GM12878 (cell line): ENCODE data around the gene HSD17B12. TPM values are rescaled to one million over a fixed set of nuclear protein-coding genes. Genes with fewer than 3 reads are reported as not detected.
A peak's percentile ranks its signal among the peaks of the same experiment; 100 is the strongest.

ENCODE experiments used
- CHD2 ChIP-seq: IDR thresholded peaks from 2 replicates; pipeline ENCODE4 v1.6.1; 2011; ENCODE audit warnings: low read depth, low read length, improper control_type of control experiment, borderline replicate concordance
- GABPA ChIP-seq: IDR thresholded peaks from 2 replicates; pipeline ENCODE4 v1.6.1; 2014; ENCODE audit warnings: antibody characterized with exemption, low read depth, mild to moderate bottlenecking, inconsistent platforms
- HDAC6 ChIP-seq: fragments of 200-600 bp; sonication (generic); IDR thresholded peaks from one replicate; pipeline ENCODE4 v1.8.0; 2017; ENCODE audit warnings: antibody characterized with exemption; ENCODE audit not compliant: unreplicated experiment
- HDGF ChIP-seq: fragments of 450-650 bp; IDR thresholded peaks from 2 replicates; pipeline ENCODE4 v1.6.1; 2016; ENCODE audit warnings: antibody characterized with exemption
- IRF4 ChIP-seq: IDR thresholded peaks from 2 replicates; pipeline ENCODE4 v1.6.1; 2011; ENCODE audit warnings: low read depth, low read length
- MYC ChIP-seq: IDR thresholded peaks from 2 replicates; pipeline ENCODE4 v1.6.1; 2011; ENCODE audit warnings: mild to moderate bottlenecking, low read length, moderate library complexity, inconsistent platforms; ENCODE audit not compliant: insufficient read depth, insufficient replicate concordance, insufficient read length, severe bottlenecking
- NFXL1 ChIP-seq: fragments of 450-650 bp; IDR thresholded peaks from 2 replicates; pipeline ENCODE4 v1.6.1; 2017; ENCODE audit warnings: antibody characterized with exemption, mild to moderate bottlenecking, borderline replicate concordance
- NR2F1 ChIP-seq: fragments of 450-650 bp; conservative IDR thresholded peaks from 2 replicates; pipeline ENCODE4 v1.6.1; 2017; ENCODE audit warnings: mild to moderate bottlenecking
- POU2F2 ChIP-seq: IDR thresholded peaks from 3 replicates; pipeline ENCODE4 v1.6.1; 2011; ENCODE audit warnings: low read depth, mild to moderate bottlenecking, low read length, borderline replicate concordance
- polyA plus RNA-seq, 11 experiments: library from polyadenylated mRNA; depleted of rRNA in 4 of 11; unstranded in 6 of 11; stranded (reverse) in 5 of 11; fragments of >200 nt; fragmentation: Nextera tagmentation in 4 of 11; fragmentation: Illumina TruSeq in 1 of 11; extraction: Ambion mirVana in 4 of 11; extraction: Trizol in 1 of 11; gene quantifications; 1 replicate in 1 of 11; 2 replicates in 10 of 11; pipeline versions ENCODE4 v1.2.1 to v1.2.3, GENCODE V29; 2011 to 2016; ENCODE audit warnings: inconsistent platforms in 2 of 11, missing spikeins in 2 of 11, low read depth in 1 of 11
- total RNA-seq, 4 experiments: library from RNA; depleted of rRNA in 3 of 4; stranded (reverse); fragments of >200 nt in 3 of 4; fragmentation: Illumina TruSeq in 1 of 4; extraction: Trizol in 1 of 4; gene quantifications; 2 replicates each; pipeline versions ENCODE4 v1.2.1 to v1.2.3, GENCODE V29; 2013 to 2021
- TF ChIP-seq, protein P1 (sequence below): IDR thresholded peaks from 2 replicates; pipeline ENCODE4 v1.6.1; 2011; ENCODE audit warnings: mild to moderate bottlenecking, low read depth, low read length, moderate library complexity; ENCODE audit not compliant: insufficient replicate concordance
- TF ChIP-seq, protein P2 (sequence below): IDR thresholded peaks from 2 replicates; pipeline ENCODE4 v1.6.1; 2012; ENCODE audit warnings: mild to moderate bottlenecking, low read depth, low read length
- TF ChIP-seq, protein P3 (sequence below): IDR thresholded peaks from 2 replicates; pipeline ENCODE4 v1.6.1; 2012; ENCODE audit warnings: improper control_type of control experiment, low read depth, low read length; ENCODE audit not compliant: insufficient replicate concordance
- TF ChIP-seq, protein P4 (sequence below): fragments of 450-650 bp; IDR thresholded peaks from 2 replicates; pipeline ENCODE4 v1.6.1; 2017; ENCODE audit warnings: mild to moderate bottlenecking, moderate library complexity

Gene HSD17B12
- total and polyA plus RNA-seq, 10 of the 15 experiments (the other 5 are each of a cell fraction or from before 2014, with no cell fraction given), result 23.6 to 88.0 (median 64.7) TPM

DNA sequence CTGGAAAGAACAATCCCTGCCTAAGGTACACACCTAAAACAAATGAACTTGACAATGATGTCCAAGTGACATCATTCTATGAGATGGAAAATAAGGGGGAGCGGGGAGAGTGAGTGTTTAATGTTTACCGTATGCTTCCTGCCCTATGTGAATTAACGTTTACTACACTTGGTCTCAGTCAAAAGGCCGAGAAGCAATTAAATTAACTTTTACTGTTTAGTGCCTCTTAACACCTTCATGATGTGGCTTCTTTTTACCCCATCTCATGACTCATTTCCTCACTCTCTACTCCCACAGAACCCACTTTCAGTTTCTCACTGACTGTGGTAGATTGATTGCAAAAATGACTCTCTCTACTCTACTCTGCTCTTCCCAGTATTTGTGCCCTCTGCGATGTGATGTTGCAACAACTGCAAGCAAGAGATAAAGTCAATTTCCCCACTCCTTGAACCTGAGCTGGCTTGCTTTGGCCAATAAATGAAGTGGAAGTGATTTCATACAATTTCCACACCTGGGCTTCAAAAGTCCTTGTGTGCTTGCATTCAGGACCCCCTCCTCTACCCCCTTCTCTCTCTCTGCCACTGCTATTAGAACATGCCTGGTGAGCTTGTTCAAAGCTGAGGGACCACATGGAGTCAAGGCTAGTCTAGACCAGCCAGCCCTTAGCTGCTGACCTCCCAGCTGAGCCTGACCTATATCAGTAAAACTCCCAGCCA is 188.5 kb downstream of the HSD17B12 start (continued):
- TF ChIP-seq, protein P1, sequence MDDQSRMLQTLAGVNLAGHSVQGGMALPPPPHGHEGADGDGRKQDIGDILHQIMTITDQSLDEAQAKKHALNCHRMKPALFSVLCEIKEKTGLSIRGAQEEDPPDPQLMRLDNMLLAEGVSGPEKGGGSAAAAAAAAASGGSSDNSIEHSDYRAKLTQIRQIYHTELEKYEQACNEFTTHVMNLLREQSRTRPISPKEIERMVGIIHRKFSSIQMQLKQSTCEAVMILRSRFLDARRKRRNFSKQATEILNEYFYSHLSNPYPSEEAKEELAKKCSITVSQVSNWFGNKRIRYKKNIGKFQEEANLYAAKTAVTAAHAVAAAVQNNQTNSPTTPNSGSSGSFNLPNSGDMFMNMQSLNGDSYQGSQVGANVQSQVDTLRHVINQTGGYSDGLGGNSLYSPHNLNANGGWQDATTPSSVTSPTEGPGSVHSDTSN, result peak; percentile 71
- TF ChIP-seq MYC (no peak), HDAC6 (no peak), HDGF (no peak), GABPA (peak; percentile 60; the same call in 1 of the 2 replicates), CHD2 (peak; percentile 67; the same call in 1 of the 2 replicates), POU2F2 (peak; percentile 86; the same call in 1 of the 3 replicates), NFXL1 (no peak), IRF4 (peak; percentile 99), NR2F1 (peak; percentile 87)
- TF ChIP-seq, protein P2, sequence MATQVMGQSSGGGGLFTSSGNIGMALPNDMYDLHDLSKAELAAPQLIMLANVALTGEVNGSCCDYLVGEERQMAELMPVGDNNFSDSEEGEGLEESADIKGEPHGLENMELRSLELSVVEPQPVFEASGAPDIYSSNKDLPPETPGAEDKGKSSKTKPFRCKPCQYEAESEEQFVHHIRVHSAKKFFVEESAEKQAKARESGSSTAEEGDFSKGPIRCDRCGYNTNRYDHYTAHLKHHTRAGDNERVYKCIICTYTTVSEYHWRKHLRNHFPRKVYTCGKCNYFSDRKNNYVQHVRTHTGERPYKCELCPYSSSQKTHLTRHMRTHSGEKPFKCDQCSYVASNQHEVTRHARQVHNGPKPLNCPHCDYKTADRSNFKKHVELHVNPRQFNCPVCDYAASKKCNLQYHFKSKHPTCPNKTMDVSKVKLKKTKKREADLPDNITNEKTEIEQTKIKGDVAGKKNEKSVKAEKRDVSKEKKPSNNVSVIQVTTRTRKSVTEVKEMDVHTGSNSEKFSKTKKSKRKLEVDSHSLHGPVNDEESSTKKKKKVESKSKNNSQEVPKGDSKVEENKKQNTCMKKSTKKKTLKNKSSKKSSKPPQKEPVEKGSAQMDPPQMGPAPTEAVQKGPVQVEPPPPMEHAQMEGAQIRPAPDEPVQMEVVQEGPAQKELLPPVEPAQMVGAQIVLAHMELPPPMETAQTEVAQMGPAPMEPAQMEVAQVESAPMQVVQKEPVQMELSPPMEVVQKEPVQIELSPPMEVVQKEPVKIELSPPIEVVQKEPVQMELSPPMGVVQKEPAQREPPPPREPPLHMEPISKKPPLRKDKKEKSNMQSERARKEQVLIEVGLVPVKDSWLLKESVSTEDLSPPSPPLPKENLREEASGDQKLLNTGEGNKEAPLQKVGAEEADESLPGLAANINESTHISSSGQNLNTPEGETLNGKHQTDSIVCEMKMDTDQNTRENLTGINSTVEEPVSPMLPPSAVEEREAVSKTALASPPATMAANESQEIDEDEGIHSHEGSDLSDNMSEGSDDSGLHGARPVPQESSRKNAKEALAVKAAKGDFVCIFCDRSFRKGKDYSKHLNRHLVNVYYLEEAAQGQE, result no peak
- TF ChIP-seq, protein P3, sequence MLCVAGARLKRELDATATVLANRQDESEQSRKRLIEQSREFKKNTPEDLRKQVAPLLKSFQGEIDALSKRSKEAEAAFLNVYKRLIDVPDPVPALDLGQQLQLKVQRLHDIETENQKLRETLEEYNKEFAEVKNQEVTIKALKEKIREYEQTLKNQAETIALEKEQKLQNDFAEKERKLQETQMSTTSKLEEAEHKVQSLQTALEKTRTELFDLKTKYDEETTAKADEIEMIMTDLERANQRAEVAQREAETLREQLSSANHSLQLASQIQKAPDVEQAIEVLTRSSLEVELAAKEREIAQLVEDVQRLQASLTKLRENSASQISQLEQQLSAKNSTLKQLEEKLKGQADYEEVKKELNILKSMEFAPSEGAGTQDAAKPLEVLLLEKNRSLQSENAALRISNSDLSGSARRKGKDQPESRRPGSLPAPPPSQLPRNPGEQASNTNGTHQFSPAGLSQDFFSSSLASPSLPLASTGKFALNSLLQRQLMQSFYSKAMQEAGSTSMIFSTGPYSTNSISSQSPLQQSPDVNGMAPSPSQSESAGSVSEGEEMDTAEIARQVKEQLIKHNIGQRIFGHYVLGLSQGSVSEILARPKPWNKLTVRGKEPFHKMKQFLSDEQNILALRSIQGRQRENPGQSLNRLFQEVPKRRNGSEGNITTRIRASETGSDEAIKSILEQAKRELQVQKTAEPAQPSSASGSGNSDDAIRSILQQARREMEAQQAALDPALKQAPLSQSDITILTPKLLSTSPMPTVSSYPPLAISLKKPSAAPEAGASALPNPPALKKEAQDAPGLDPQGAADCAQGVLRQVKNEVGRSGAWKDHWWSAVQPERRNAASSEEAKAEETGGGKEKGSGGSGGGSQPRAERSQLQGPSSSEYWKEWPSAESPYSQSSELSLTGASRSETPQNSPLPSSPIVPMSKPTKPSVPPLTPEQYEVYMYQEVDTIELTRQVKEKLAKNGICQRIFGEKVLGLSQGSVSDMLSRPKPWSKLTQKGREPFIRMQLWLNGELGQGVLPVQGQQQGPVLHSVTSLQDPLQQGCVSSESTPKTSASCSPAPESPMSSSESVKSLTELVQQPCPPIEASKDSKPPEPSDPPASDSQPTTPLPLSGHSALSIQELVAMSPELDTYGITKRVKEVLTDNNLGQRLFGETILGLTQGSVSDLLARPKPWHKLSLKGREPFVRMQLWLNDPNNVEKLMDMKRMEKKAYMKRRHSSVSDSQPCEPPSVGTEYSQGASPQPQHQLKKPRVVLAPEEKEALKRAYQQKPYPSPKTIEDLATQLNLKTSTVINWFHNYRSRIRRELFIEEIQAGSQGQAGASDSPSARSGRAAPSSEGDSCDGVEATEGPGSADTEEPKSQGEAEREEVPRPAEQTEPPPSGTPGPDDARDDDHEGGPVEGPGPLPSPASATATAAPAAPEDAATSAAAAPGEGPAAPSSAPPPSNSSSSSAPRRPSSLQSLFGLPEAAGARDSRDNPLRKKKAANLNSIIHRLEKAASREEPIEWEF, result no peak
- TF ChIP-seq, protein P4, sequence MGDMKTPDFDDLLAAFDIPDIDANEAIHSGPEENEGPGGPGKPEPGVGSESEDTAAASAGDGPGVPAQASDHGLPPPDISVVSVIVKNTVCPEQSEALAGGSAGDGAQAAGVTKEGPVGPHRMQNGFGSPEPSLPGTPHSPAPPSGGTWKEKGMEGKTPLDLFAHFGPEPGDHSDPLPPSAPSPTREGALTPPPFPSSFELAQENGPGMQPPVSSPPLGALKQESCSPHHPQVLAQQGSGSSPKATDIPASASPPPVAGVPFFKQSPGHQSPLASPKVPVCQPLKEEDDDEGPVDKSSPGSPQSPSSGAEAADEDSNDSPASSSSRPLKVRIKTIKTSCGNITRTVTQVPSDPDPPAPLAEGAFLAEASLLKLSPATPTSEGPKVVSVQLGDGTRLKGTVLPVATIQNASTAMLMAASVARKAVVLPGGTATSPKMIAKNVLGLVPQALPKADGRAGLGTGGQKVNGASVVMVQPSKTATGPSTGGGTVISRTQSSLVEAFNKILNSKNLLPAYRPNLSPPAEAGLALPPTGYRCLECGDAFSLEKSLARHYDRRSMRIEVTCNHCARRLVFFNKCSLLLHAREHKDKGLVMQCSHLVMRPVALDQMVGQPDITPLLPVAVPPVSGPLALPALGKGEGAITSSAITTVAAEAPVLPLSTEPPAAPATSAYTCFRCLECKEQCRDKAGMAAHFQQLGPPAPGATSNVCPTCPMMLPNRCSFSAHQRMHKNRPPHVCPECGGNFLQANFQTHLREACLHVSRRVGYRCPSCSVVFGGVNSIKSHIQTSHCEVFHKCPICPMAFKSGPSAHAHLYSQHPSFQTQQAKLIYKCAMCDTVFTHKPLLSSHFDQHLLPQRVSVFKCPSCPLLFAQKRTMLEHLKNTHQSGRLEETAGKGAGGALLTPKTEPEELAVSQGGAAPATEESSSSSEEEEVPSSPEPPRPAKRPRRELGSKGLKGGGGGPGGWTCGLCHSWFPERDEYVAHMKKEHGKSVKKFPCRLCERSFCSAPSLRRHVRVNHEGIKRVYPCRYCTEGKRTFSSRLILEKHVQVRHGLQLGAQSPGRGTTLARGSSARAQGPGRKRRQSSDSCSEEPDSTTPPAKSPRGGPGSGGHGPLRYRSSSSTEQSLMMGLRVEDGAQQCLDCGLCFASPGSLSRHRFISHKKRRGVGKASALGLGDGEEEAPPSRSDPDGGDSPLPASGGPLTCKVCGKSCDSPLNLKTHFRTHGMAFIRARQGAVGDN, result no peak
